Astrocyte (in vitro differentiated cells and primary cell): ENCODE data around the gene TBC1D22B. TPM values are rescaled to one million over a fixed set of nuclear protein-coding genes. Genes with fewer than 3 reads are reported as not detected.

Experiments used
- DNase-seq: peaks from one replicate; pipeline ENCODE4 v3.0.0-alpha.2; 2010; ENCODE audit warnings: low read depth
- FAIRE-seq: peaks from 2 replicates; lab custom pipeline; 2011; peaks lifted over from hg19 to GRCh38; lab: Jason Lieb, UNC
- H2AFZ ChIP-seq: 2 replicates; pipeline ENCODE4 v1.6.0; 2012; ENCODE audit warnings: low read depth, low read length, inconsistent platforms
- H3K27ac ChIP-seq: 2 replicates; pipeline ENCODE4 v1.5.1; 2011; ENCODE audit warnings: low read depth, low read length, inconsistent platforms
- H3K27me3 ChIP-seq: 2 replicates; pipeline ENCODE4 v1.6.0; 2011; ENCODE audit warnings: low read length, inconsistent platforms; ENCODE audit not compliant: insufficient read depth
- H3K36me3 ChIP-seq: 2 replicates; pipeline ENCODE4 v1.5.1; 2011; ENCODE audit warnings: low read length, inconsistent platforms; ENCODE audit not compliant: insufficient read depth
- H3K4me1 ChIP-seq: 2 replicates; pipeline ENCODE4 v1.5.1; 2011; ENCODE audit warnings: low read length, inconsistent platforms; ENCODE audit not compliant: insufficient read depth
- H3K4me2 ChIP-seq: 2 replicates; pipeline ENCODE4 v1.6.0; 2012; ENCODE audit warnings: low read length, inconsistent platforms
- H3K4me3 ChIP-seq: 2 replicates; pipeline ENCODE4 v1.5.1; 2011; ENCODE audit warnings: low read depth, mild to moderate bottlenecking, low read length, inconsistent platforms; ENCODE audit not compliant: insufficient read depth
- H3K79me2 ChIP-seq: 2 replicates; pipeline ENCODE4 v1.6.0; 2012; ENCODE audit warnings: mild to moderate bottlenecking, low read length, inconsistent platforms; ENCODE audit not compliant: insufficient read depth
- H3K9ac ChIP-seq: 2 replicates; pipeline ENCODE4 v1.6.0; 2012; ENCODE audit warnings: mild to moderate bottlenecking, low read length, inconsistent platforms
- H3K9me3 ChIP-seq: 2 replicates; pipeline ENCODE4 v1.5.1; 2012; ENCODE audit warnings: low read depth, mild to moderate bottlenecking, low read length, inconsistent platforms; ENCODE audit not compliant: insufficient read depth
- H4K20me1 ChIP-seq: 2 replicates; pipeline ENCODE4 v1.6.0; 2012; ENCODE audit warnings: low read length, inconsistent platforms; ENCODE audit not compliant: insufficient read depth
- H3K27ac Mint-ChIP-seq: one replicate; pipeline ENCODE4 v1.8.0; 2021; ENCODE audit warnings: mild to moderate bottlenecking, mixed read lengths; ENCODE audit not compliant: unreplicated experiment
- H3K27me3 Mint-ChIP-seq: one replicate; pipeline ENCODE4 v1.8.0; 2021; ENCODE audit warnings: low read depth, mixed read lengths; ENCODE audit not compliant: unreplicated experiment
- H3K36me3 Mint-ChIP-seq: one replicate; pipeline ENCODE4 v1.8.0; 2021; ENCODE audit warnings: low read depth, mixed read lengths; ENCODE audit not compliant: unreplicated experiment
- H3K4me1 Mint-ChIP-seq: one replicate; pipeline ENCODE4 v1.8.0; 2021; ENCODE audit warnings: low read depth, mixed read lengths; ENCODE audit not compliant: unreplicated experiment
- H3K4me3 Mint-ChIP-seq: one replicate; pipeline ENCODE4 v1.8.0; 2021; ENCODE audit warnings: mild to moderate bottlenecking, moderate library complexity, mixed read lengths; ENCODE audit not compliant: unreplicated experiment
- H3K9me3 Mint-ChIP-seq: one replicate; pipeline ENCODE4 v1.8.0; 2021; ENCODE audit warnings: mild to moderate bottlenecking, mixed read lengths; ENCODE audit not compliant: unreplicated experiment
- EZH2 ChIP-seq: IDR thresholded peaks from 2 replicates; pipeline ENCODE4 v1.6.1; 2012; ENCODE audit warnings: mild to moderate bottlenecking, low read length, inconsistent platforms; ENCODE audit not compliant: insufficient read depth
- total RNA-seq: library from RNA; stranded (reverse); gene quantifications from 2 replicates; pipeline ENCODE4 v1.2.1, GENCODE V29; 2021
- TF ChIP-seq, protein P1 (sequence below): IDR thresholded peaks from 2 replicates; pipeline ENCODE4 v1.5.1; 2011; ENCODE audit warnings: low read depth, mild to moderate bottlenecking, inconsistent platforms, low read length, moderate library complexity; ENCODE audit not compliant: insufficient read depth

The TBC1D22B gene
- total RNA-seq, 1 donor from 2014 or later, result 10.8 TPM

DNA sequence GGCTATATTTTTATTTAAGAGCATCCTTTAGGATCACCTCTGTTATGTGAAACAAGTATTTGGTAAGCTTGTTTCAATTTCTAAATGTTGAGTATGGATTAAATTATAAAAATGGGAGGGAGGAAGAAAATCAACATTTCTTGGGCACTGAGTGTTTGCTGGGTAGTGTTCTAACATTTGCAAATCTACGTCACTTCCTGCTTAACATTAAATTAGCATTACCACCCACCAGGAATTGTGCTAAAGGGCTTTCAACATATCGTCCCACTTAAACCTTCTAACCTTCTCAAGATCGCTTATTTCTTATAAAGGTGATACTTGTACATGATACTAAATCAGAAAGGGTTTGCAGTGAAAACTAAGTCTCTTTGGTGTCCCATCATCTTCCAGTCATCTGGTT, 8.3 kb downstream of the TBC1D22B start:
- no peaks in the 10 kb centered on the region for H3K27me3 ChIP-seq
- peaks cover 32% of the 10 kb centered on the region for H4K20me1 ChIP-seq
- Mint-ChIP-seq H3K4me1 (peaks cover 3% of the 10 kb centered on the region), H3K4me3 (no peak overlapping the region), H3K9me3 (no peaks in the 10 kb centered on the region), H3K27ac (no peak overlapping the region), H3K27me3 (no peaks in the 10 kb centered on the region), H3K36me3 (no peaks in the 10 kb centered on the region)
- no peak overlapping the region for H3K9ac ChIP-seq
- H3K79me2 ChIP-seq, result peaks cover 63% of the 10 kb centered on the region
- no peaks in the 10 kb centered on the region for H3K36me3 ChIP-seq
- FAIRE-seq (no peak), DNase-seq (no peak)
- TF ChIP-seq EZH2, result no peak
- TF ChIP-seq, protein P1, sequence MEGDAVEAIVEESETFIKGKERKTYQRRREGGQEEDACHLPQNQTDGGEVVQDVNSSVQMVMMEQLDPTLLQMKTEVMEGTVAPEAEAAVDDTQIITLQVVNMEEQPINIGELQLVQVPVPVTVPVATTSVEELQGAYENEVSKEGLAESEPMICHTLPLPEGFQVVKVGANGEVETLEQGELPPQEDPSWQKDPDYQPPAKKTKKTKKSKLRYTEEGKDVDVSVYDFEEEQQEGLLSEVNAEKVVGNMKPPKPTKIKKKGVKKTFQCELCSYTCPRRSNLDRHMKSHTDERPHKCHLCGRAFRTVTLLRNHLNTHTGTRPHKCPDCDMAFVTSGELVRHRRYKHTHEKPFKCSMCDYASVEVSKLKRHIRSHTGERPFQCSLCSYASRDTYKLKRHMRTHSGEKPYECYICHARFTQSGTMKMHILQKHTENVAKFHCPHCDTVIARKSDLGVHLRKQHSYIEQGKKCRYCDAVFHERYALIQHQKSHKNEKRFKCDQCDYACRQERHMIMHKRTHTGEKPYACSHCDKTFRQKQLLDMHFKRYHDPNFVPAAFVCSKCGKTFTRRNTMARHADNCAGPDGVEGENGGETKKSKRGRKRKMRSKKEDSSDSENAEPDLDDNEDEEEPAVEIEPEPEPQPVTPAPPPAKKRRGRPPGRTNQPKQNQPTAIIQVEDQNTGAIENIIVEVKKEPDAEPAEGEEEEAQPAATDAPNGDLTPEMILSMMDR, result no peak
- no peak overlapping the region for H3K27ac ChIP-seq
- H3K4me2 ChIP-seq, result no peak overlapping the region
- no peak overlapping the region for H3K4me3 ChIP-seq
- H3K4me1 ChIP-seq, result no peaks in the 10 kb centered on the region
- H3K9me3 ChIP-seq, result no peaks in the 10 kb centered on the region
- H2AFZ ChIP-seq, result no peak overlapping the region

DNA sequence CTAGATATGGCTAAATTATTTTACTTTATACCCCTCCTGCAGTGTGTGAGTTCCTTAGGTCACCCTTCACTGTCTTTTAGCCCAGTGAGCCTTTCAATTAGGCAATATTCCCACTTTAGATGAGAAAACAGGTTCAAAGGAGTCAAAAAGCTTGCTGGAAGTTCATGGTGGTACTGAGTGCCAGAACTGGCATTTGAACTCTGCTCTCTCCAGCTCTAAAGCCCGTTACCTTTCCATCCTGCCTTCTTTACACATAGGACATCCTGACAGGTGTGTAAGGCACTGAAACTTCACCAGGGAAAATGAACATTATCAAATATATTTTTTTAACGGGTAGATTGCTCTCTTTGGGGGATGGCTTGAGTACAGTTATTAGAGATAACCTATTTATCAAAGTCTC, 11.5 kb downstream of the TBC1D22B start:
- no peak overlapping the region for H3K27ac ChIP-seq
- DNase-seq, result no peak

More for the DNA sequence above, 11.5 kb downstream of the TBC1D22B start:
- TF ChIP-seq, protein P1, result no peak
- no peak for TF ChIP-seq EZH2
- Histone ChIP-seq H3K36me3 (no peaks in the 10 kb centered on the region), H3K27me3 (no peaks in the 10 kb centered on the region), H2AFZ (no peak overlapping the region), H3K79me2 (peaks cover 42% of the 10 kb centered on the region), H3K9me3 (no peaks in the 10 kb centered on the region), H3K9ac (no peak overlapping the region), H3K4me3 (no peak overlapping the region), H3K4me2 (no peak overlapping the region), H4K20me1 (peaks cover 46% of the 10 kb centered on the region), H3K4me1 (no peaks in the 10 kb centered on the region)
- Mint-ChIP-seq H3K4me3 (no peak overlapping the region), H3K36me3 (peaks cover 7% of the 10 kb centered on the region), H3K4me1 (peaks cover 3% of the 10 kb centered on the region), H3K27ac (no peak overlapping the region), H3K27me3 (no peaks in the 10 kb centered on the region), H3K9me3 (no peaks in the 10 kb centered on the region)
- no peak for FAIRE-seq
